ENCODE data around the gene BHLHE41.

DNA sequence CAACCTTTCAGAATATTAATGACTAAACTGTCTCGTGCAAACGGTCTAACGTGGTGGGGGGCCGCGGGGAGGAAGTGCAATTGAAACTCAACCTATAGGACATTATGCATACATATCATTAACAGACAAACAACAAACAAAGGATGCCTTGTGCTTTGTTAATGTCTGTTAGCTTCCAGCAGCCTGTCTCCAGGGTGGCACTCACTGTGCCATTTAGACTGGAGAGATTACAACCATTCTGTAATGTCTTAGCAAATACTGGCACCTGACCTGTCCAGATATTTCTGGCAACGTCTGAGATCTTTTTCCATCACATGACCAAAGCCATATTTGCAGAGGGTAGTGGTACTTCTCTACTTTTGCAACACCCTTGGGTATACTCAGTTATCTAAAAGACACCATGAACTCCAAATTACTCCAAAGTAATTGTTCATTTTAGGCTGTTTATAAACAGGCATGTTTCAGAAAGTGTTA lies 11.6 kb downstream of the BHLHE41 start:
- TF ChIP-seq, protein P1, sequence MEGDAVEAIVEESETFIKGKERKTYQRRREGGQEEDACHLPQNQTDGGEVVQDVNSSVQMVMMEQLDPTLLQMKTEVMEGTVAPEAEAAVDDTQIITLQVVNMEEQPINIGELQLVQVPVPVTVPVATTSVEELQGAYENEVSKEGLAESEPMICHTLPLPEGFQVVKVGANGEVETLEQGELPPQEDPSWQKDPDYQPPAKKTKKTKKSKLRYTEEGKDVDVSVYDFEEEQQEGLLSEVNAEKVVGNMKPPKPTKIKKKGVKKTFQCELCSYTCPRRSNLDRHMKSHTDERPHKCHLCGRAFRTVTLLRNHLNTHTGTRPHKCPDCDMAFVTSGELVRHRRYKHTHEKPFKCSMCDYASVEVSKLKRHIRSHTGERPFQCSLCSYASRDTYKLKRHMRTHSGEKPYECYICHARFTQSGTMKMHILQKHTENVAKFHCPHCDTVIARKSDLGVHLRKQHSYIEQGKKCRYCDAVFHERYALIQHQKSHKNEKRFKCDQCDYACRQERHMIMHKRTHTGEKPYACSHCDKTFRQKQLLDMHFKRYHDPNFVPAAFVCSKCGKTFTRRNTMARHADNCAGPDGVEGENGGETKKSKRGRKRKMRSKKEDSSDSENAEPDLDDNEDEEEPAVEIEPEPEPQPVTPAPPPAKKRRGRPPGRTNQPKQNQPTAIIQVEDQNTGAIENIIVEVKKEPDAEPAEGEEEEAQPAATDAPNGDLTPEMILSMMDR (conservative IDR thresholded peaks at IDR 0.05; ENCODE audit: low read depth, low read length), result no peak
- TF ChIP-seq EZH2 (IDR thresholded peaks at IDR 0.05; ENCODE audit: borderline replicate concordance, low read depth, low read length, poor library complexity, severe bottlenecking), result no peak

Measured in A673 (cell line).